Upper lobe of right lung (tissue), 1 donor: ENCODE measurements around the gene MRPL44. TPM values are rescaled to one million over a fixed set of nuclear protein-coding genes. Genes with fewer than 3 reads are reported as not detected.

Experiments used
- ATAC-seq: fragments of 200-7000 bp; cut with Tn5 transposase; one replicate; pipeline ENCODE4 v1.9.1; 2020; ENCODE audit warnings: mild to moderate bottlenecking, moderate library complexity
- DNase-seq: peaks from one replicate; pipeline ENCODE4 v3.0.0-alpha.2; 2020
- H3K27ac ChIP-seq: fragments of 200-600 bp; one replicate; pipeline ENCODE4 v1.8.0; 2022
- H3K27me3 ChIP-seq: fragments of 200-600 bp; one replicate; pipeline ENCODE4 v1.8.0; 2022; ENCODE audit warnings: mild to moderate bottlenecking
- H3K36me3 ChIP-seq: fragments of 200-600 bp; one replicate; pipeline ENCODE4 v1.8.0; 2022
- H3K4me1 ChIP-seq: fragments of 200-600 bp; one replicate; pipeline ENCODE4 v1.8.0; 2022
- H3K4me3 ChIP-seq: fragments of 200-600 bp; one replicate; pipeline ENCODE4 v1.8.0; 2022; ENCODE audit warnings: mild to moderate bottlenecking
- H3K9me3 ChIP-seq: fragments of 200-600 bp; one replicate; pipeline ENCODE4 v1.8.0; 2022
- intact Hi-C: fragments of 100-400 bp; cut with DNase I; formaldehyde crosslinking; loops from one replicate; pipeline ENCODE4 v1.11.0; 2022
- total RNA-seq: library from RNA; stranded (reverse); fragmentation: NEBNext Ultra II Directional; extraction: Animal tissue kit (Norgen Biotek cat#: 25700); gene quantifications from one replicate; pipeline ENCODE4 v1.2.1, GENCODE V29; 2021
- TF ChIP-seq, protein P1 (sequence below): fragments of 200-600 bp; IDR thresholded peaks from one replicate; pipeline ENCODE4 v1.8.0; 2022; ENCODE audit warnings: antibody characterized with exemption
- donor health status: DM: no; HTN: yes; CAD: no; lungs with severe emphysema.

MRPL44 gene
- total RNA-seq, 1 donor from 2014 or later, result 18.9 TPM

DNA sequence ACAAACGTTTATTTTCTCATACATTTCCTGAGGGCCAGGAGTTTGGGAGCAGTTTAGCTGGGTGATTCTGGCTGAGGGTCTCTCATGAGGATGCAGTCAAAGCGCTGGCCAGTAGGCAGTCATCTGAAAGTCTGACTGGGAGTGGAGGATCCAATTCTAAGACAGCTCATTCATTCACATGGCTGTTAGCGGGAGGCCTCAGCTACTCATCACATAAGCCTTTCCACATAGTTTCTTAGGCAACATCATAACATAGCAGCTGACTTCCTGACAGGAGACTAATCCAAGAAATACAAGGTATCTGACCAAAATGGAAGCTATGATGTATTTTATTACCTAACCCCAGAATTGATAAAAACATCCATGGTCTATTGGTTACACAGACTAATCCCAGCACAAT, 2.9 kb upstream of the MRPL44 start:
- Histone ChIP-seq H3K4me3 (no peak overlapping the region), H3K4me1 (peaks cover 26% of the 10 kb centered on the region), H3K27ac (no peak overlapping the region), H3K9me3 (no peaks in the 10 kb centered on the region), H3K27me3 (no peaks in the 10 kb centered on the region), H3K36me3 (no peaks in the 10 kb centered on the region)
- ATAC-seq, result no peak
- intact Hi-C loops, result no loop called here
- TF ChIP-seq, protein P1, sequence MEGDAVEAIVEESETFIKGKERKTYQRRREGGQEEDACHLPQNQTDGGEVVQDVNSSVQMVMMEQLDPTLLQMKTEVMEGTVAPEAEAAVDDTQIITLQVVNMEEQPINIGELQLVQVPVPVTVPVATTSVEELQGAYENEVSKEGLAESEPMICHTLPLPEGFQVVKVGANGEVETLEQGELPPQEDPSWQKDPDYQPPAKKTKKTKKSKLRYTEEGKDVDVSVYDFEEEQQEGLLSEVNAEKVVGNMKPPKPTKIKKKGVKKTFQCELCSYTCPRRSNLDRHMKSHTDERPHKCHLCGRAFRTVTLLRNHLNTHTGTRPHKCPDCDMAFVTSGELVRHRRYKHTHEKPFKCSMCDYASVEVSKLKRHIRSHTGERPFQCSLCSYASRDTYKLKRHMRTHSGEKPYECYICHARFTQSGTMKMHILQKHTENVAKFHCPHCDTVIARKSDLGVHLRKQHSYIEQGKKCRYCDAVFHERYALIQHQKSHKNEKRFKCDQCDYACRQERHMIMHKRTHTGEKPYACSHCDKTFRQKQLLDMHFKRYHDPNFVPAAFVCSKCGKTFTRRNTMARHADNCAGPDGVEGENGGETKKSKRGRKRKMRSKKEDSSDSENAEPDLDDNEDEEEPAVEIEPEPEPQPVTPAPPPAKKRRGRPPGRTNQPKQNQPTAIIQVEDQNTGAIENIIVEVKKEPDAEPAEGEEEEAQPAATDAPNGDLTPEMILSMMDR, result no peak
- DNase-seq, result no peak

DNA sequence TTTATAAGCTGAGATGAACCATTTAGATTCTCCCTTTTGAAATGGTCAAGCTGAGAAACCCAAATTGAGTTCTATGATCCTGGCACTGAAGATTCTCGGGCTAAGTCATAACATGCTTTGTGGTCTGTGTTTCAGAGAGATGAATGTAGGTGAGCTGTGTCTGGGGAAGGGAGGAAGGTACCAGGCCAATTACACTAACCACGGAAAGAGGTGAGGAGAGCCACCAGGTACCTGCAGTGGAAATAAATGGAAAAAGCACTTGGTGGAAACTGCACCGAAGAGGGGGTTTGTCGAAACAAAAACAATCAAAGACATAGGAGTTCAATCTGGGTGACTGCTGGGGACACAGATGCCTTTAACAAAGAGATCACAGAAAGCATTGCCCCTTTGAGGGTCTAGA, 963 bp upstream of the MRPL44 start:
- H3K9me3 ChIP-seq, result no peaks in the 10 kb centered on the region
- H3K27me3 ChIP-seq, result no peaks in the 10 kb centered on the region
- H3K36me3 ChIP-seq, result peaks cover 7% of the 10 kb centered on the region
- H3K4me1 ChIP-seq, result peaks cover 44% of the 10 kb centered on the region
- intact Hi-C loops, result no loop called here
- peak overlapping the region; percentile 86 for H3K27ac ChIP-seq
- DNase-seq, result no peak
- no peak for ATAC-seq
- peak overlapping the region; percentile 82 for H3K4me3 ChIP-seq
- TF ChIP-seq, protein P1, result no peak

DNA sequence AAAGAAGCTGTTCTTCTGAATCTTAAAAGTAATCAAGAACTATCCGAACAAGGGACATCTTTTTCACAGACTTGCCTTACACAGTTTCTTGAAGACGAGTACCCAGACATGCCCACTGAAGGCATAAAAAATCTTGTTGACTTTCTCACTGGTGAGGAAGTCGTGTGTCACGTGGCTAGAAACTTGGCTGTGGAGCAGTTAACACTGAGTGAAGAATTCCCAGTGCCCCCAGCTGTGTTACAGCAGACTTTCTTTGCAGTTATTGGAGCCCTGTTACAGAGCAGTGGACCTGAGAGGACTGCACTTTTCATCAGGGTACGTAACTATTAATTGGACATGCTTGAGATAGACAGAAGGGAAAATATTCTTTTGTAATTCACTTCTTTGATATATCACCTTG, 2.4 kb downstream of the MRPL44 start:
- no peak overlapping the region for H3K27ac ChIP-seq
- peak overlapping the region; percentile 4 for H3K4me3 ChIP-seq
- intact Hi-C loops, result no loop called here
- H3K36me3 ChIP-seq, result peaks cover 38% of the 10 kb centered on the region
- no peaks in the 10 kb centered on the region for H3K9me3 ChIP-seq
- DNase-seq, result no peak
- H3K4me1 ChIP-seq, result peaks cover 68% of the 10 kb centered on the region
- TF ChIP-seq, protein P1, result no peak
- ATAC-seq, result no peak
- H3K27me3 ChIP-seq, result no peaks in the 10 kb centered on the region

DNA sequence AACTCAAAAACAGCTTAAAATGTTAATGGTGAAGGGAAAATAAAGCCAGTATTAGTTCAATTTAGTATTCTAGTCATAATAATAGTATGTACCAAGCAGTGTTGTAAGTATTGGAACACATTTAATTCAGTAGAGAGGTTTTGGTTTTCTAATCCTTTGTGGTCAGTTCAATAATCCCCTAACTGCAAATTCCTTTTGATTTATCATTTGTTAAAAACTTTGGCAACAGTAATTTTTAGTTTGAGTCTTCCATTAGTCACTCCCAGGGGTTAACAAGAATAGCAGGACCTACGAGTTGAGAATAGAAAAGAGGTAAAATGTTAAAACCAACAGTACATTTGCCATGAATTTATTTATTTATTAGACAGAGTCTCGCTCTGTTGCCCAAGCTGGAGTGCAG, 10.7 kb downstream of the MRPL44 start:
- H3K9me3 ChIP-seq, result no peaks in the 10 kb centered on the region
- intact Hi-C loops, result no loop called here
- ATAC-seq, result no peak
- DNase-seq, result no peak
- no peaks in the 10 kb centered on the region for H3K27me3 ChIP-seq
- TF ChIP-seq, protein P1, result no peak
- H3K4me3 ChIP-seq, result no peak overlapping the region
- H3K27ac ChIP-seq, result no peak overlapping the region
- peaks cover 60% of the 10 kb centered on the region for H3K36me3 ChIP-seq
- peaks cover 12% of the 10 kb centered on the region for H3K4me1 ChIP-seq

DNA sequence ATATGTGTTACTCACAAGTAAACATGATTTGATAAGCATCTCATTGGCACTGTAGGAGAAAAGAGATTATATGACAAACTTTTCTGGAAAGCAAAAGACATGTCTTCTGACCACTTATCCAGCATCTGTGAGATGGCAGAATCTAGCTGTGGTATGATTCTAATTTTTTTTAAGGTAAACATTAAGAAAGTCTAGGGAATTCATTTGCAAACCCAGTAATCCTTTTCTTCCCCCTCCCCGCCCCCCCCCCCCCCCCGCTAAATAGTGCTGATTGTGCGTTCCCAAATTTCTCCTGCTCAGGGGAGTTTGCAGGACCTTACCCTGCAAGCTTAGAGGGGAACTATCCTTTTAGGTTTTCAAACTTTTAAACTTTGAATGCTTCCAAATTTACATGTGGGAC, 12.1 kb downstream of the MRPL44 start:
- no peaks in the 10 kb centered on the region for H3K27me3 ChIP-seq
- peaks cover 47% of the 10 kb centered on the region for H3K36me3 ChIP-seq
- H3K9me3 ChIP-seq, result no peaks in the 10 kb centered on the region
- ATAC-seq (no peak), DNase-seq (no peak)
- no peaks in the 10 kb centered on the region for H3K4me1 ChIP-seq
- H3K27ac ChIP-seq, result no peak overlapping the region
- H3K4me3 ChIP-seq, result no peak overlapping the region
- intact Hi-C loops, result no loop called here
- TF ChIP-seq, protein P1, result no peak

DNA sequence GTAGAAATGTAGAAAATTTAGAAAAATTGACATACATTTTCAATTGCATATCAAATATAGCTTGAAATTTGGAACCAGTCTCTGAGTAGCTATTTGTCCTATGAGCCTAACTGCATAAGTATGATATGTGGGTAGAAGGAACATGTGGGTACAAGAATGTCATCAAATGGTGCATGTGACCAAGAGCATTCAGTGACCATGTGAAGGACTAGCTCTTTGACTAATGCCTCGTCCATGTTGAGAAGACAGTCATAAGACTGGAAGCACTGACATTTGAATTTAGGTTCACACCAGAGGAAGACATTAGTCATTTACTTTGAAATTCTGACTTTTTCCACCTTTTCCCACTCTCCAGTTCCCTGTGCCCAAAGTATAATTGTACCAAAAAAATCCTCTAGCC, 12.6 kb downstream of the MRPL44 start:
- no peaks in the 10 kb centered on the region for H3K9me3 ChIP-seq
- H3K27ac ChIP-seq, result no peak overlapping the region
- no peak overlapping the region for H3K4me3 ChIP-seq
- H3K4me1 ChIP-seq, result no peaks in the 10 kb centered on the region
- intact Hi-C loops, result no loop called here
- TF ChIP-seq, protein P1, result no peak
- peaks cover 42% of the 10 kb centered on the region for H3K36me3 ChIP-seq
- no peak for DNase-seq
- ATAC-seq, result peak; percentile 76
- H3K27me3 ChIP-seq, result no peaks in the 10 kb centered on the region
